Measurements from ENCODE around the gene KRTAP10-11. TPM values are rescaled to one million over a fixed set of nuclear protein-coding genes. Genes with fewer than 3 reads are reported as not detected.

KRTAP10-11 gene
- total and polyA plus RNA-seq, 2 donors (not counting 1 experiment from before 2014, with no cell fraction given), result not detected

GRCh38 chr21:44656868-44657267 is 10.7 kb downstream of the KRTAP10-11 start:
- no peaks in the 10 kb centered on the region for H4K20me1 ChIP-seq (ENCODE audit: control insufficient read depth, extremely low read depth, insufficient read depth, low read length)
- H3K9ac ChIP-seq (ENCODE audit: insufficient read depth, low read length), result no peak overlapping the region
- H3K27me3 ChIP-seq (ENCODE audit: control insufficient read depth, insufficient read depth, low read length), result no peaks in the 10 kb centered on the region
- H3K36me3 ChIP-seq (ENCODE audit: control insufficient read depth, insufficient read depth, low read length), result no peaks in the 10 kb centered on the region
- no peak overlapping the region for H3K27ac ChIP-seq (ENCODE audit: insufficient read depth, low read length)
- H2AFZ ChIP-seq (ENCODE audit: low read length), result no peak overlapping the region
- no peaks in the 10 kb centered on the region for H3K9me3 ChIP-seq (ENCODE audit: control insufficient read depth, insufficient read depth, low read depth, low read length)
- H3K4me2 ChIP-seq (ENCODE audit: extremely low read depth, insufficient read depth, low read length), result no peak overlapping the region
- no peak for DNase-seq (ENCODE audit: low read depth in 2 of 2)
- H3K4me1 ChIP-seq (ENCODE audit: control insufficient read depth, extremely low read depth, insufficient read depth, low read length), result no peaks in the 10 kb centered on the region
- no peaks in the 10 kb centered on the region for H3K79me2 ChIP-seq (ENCODE audit: control insufficient read depth, insufficient read depth, low read length)
- TF ChIP-seq CTCF (conservative IDR thresholded peaks at IDR 0.05 in 1 of 2, IDR thresholded peaks at IDR 0.05 in 1 of 2; ENCODE audit: low read depth in 1 of 2, low read length in 2 of 2), result no peak
- TF ChIP-seq EZH2 (IDR thresholded peaks at IDR 0.05; ENCODE audit: low read length, missing control alignments), result no peak
- no peak overlapping the region for H3K4me3 ChIP-seq (replicated peaks in 1 of 4; ENCODE audit: control extremely low read depth in 1 of 4, insufficient read depth in 1 of 4, low read depth in 3 of 4, low read length in 4 of 4)

- DNase-seq (ENCODE audit: low read depth in 2 of 2), result no peak
- H3K9ac ChIP-seq (ENCODE audit: insufficient read depth, low read length), result no peak within 1 kb of the TSS
- no peaks in the 10 kb centered on the region for H4K20me1 ChIP-seq (ENCODE audit: control insufficient read depth, extremely low read depth, insufficient read depth, low read length)
- H2AFZ ChIP-seq (ENCODE audit: low read length), result no peak within 1 kb of the TSS
- H3K4me3 ChIP-seq (replicated peaks in 1 of 4; ENCODE audit: control extremely low read depth in 1 of 4, insufficient read depth in 1 of 4, low read depth in 3 of 4, low read length in 4 of 4), result no peak within 1 kb of the TSS
- no peak within 1 kb of the TSS for H3K27ac ChIP-seq (ENCODE audit: insufficient read depth, low read length)
- H3K27me3 ChIP-seq (ENCODE audit: control insufficient read depth, insufficient read depth, low read length), result no peaks in the 10 kb centered on the region
- H3K4me1 ChIP-seq (ENCODE audit: control insufficient read depth, extremely low read depth, insufficient read depth, low read length), result no peaks in the 10 kb centered on the region
- H3K79me2 ChIP-seq (ENCODE audit: control insufficient read depth, insufficient read depth, low read length), result no peaks in the 10 kb centered on the region
- no peaks in the 10 kb centered on the region for H3K9me3 ChIP-seq (ENCODE audit: control insufficient read depth, insufficient read depth, low read depth, low read length)
- H3K4me2 ChIP-seq (ENCODE audit: extremely low read depth, insufficient read depth, low read length), result no peak within 1 kb of the TSS
- no peaks in the 10 kb centered on the region for H3K36me3 ChIP-seq (ENCODE audit: control insufficient read depth, insufficient read depth, low read length)
- TF ChIP-seq CTCF (conservative IDR thresholded peaks at IDR 0.05 in 1 of 2, IDR thresholded peaks at IDR 0.05 in 1 of 2; ENCODE audit: low read depth in 1 of 2, low read length in 2 of 2), result no peak
- no peak for TF ChIP-seq EZH2 (IDR thresholded peaks at IDR 0.05; ENCODE audit: low read length, missing control alignments)
These were observed 11.7 kb downstream of the KRTAP10-11 start, which contains the start of gene KRTAP12-3 for GRCh38 chr21:44657635-44658540. TSS of gene KRTAP12-3 (plus strand) at chr21:44657932. CDS start at chr21:44657980, 48 bp downstream.

GRCh38 chr21:44658541-44658910 is 12.3 kb downstream of the KRTAP10-11 start:
- Histone ChIP-seq H3K36me3 (ENCODE audit: control insufficient read depth, insufficient read depth, low read length) (no peaks in the 10 kb centered on the region), H3K79me2 (ENCODE audit: control insufficient read depth, insufficient read depth, low read length) (no peaks in the 10 kb centered on the region), H3K4me3 (replicated peaks in 1 of 4; ENCODE audit: control extremely low read depth in 1 of 4, insufficient read depth in 1 of 4, low read depth in 3 of 4, low read length in 4 of 4) (no peak overlapping the region), H3K9ac (ENCODE audit: insufficient read depth, low read length) (no peak overlapping the region), H3K27me3 (ENCODE audit: control insufficient read depth, insufficient read depth, low read length) (no peaks in the 10 kb centered on the region), H3K4me2 (ENCODE audit: extremely low read depth, insufficient read depth, low read length) (no peak overlapping the region), H2AFZ (ENCODE audit: low read length) (no peak overlapping the region), H3K27ac (ENCODE audit: insufficient read depth, low read length) (no peak overlapping the region), H4K20me1 (ENCODE audit: control insufficient read depth, extremely low read depth, insufficient read depth, low read length) (no peaks in the 10 kb centered on the region), H3K9me3 (ENCODE audit: control insufficient read depth, insufficient read depth, low read depth, low read length) (no peaks in the 10 kb centered on the region), H3K4me1 (ENCODE audit: control insufficient read depth, extremely low read depth, insufficient read depth, low read length) (no peaks in the 10 kb centered on the region)
- TF ChIP-seq CTCF (conservative IDR thresholded peaks at IDR 0.05 in 1 of 2, IDR thresholded peaks at IDR 0.05 in 1 of 2; ENCODE audit: low read depth in 1 of 2, low read length in 2 of 2) (no peak), EZH2 (IDR thresholded peaks at IDR 0.05; ENCODE audit: low read length, missing control alignments) (no peak)
- no peak for DNase-seq (ENCODE audit: low read depth in 2 of 2)

Measured in fibroblast of lung (primary cell).